ENCODE measurements around the gene ARHGAP26. TPM values are rescaled to one million over a fixed set of nuclear protein-coding genes. Genes with fewer than 3 reads are reported as not detected.

ARHGAP26 gene
- polyA plus RNA-seq, 3 donors: 26.5 to 56.8 (median 28.7) TPM

GRCh38 chr5:143037071-143037470, 266.9 kb downstream of the ARHGAP26 start:
- Mint-ChIP-seq H3K4me3 (no peak overlapping the region), H3K9me3 (no peaks in the 10 kb centered on the region), H3K27me3 (ENCODE audit: low read depth in 3 of 3) (peaks cover 0 to 1% (median 0%) of the 10 kb centered on the region in 3 donors), H3K4me1 (peaks cover 3% of the 10 kb centered on the region), H3K36me3 (peaks cover 83 to 84% of the 10 kb centered on the region in 2 donors), H3K27ac (peak overlapping the region in 1 of 7 donors; percentile 18)
- 100% methylated on average over 2 of the region's 3 CpGs for WGBS (ENCODE audit: insufficient coverage)
- intact Hi-C loops (cut with micrococcal nuclease): no loop called here
- Histone ChIP-seq H3K36me3 (replicated peaks in 1 of 2; ENCODE audit: control insufficient read depth in 1 of 2, insufficient read depth in 2 of 2, low read length in 2 of 2) (peaks cover 50 to 100% of the 10 kb centered on the region in 2 donors), H3K4me3 (replicated peaks in 1 of 3; ENCODE audit: low read depth in 2 of 3, low read length in 3 of 3) (no peak overlapping the region), H2AFZ (ENCODE audit: insufficient read depth, low read depth, low read length, poor library complexity, severe bottlenecking) (no peak overlapping the region), H3K4me1 (ENCODE audit: control insufficient read depth in 1 of 2, insufficient read depth in 2 of 2, low read length in 2 of 2) (no peaks in the 10 kb centered on the region), H3K79me2 (ENCODE audit: insufficient read depth, low read length) (no peaks in the 10 kb centered on the region), H3K4me2 (replicated peaks; ENCODE audit: extremely low read depth, low read length, poor library complexity, severe bottlenecking) (no peak overlapping the region), H3K27ac (ENCODE audit: low read depth in 1 of 2, low read length in 2 of 2) (no peak overlapping the region), H3K9ac (ENCODE audit: insufficient read depth, low read length, poor library complexity, severe bottlenecking) (no peak overlapping the region), H3K9me3 (replicated peaks in 1 of 2; ENCODE audit: control insufficient read depth in 1 of 2, insufficient read depth in 1 of 2, low read length in 2 of 2) (no peaks in the 10 kb centered on the region), H3K27me3 (ENCODE audit: control insufficient read depth in 2 of 2, insufficient read depth in 2 of 2, low read length in 2 of 2) (no peaks in the 10 kb centered on the region), H4K20me1 (ENCODE audit: insufficient read depth, low read length) (peaks cover 28% of the 10 kb centered on the region)
- no peak for TF ChIP-seq CTCF (IDR thresholded peaks at IDR 0.05)
- DNase-seq: no peak

- no peaks in the 10 kb centered on the region for H3K9me3 Mint-ChIP-seq
- Histone ChIP-seq H3K9me3 (replicated peaks in 1 of 2; ENCODE audit: control insufficient read depth in 1 of 2, insufficient read depth in 1 of 2, low read length in 2 of 2) (no peaks in the 10 kb centered on the region), H3K4me1 (ENCODE audit: control insufficient read depth in 1 of 2, insufficient read depth in 2 of 2, low read length in 2 of 2) (no peaks in the 10 kb centered on the region), H3K36me3 (replicated peaks in 1 of 2; ENCODE audit: control insufficient read depth in 1 of 2, insufficient read depth in 2 of 2, low read length in 2 of 2) (peaks cover 54 to 100% of the 10 kb centered on the region in 2 donors), H3K4me2 (replicated peaks; ENCODE audit: extremely low read depth, low read length, poor library complexity, severe bottlenecking) (no peak overlapping the region), H2AFZ (ENCODE audit: insufficient read depth, low read depth, low read length, poor library complexity, severe bottlenecking) (no peak overlapping the region), H3K27me3 (ENCODE audit: control insufficient read depth in 2 of 2, insufficient read depth in 2 of 2, low read length in 2 of 2) (no peaks in the 10 kb centered on the region), H3K79me2 (ENCODE audit: insufficient read depth, low read length) (no peaks in the 10 kb centered on the region), H3K27ac (ENCODE audit: low read depth in 1 of 2, low read length in 2 of 2) (peak overlapping the region in 1 of 2 donors; percentile 16), H3K4me3 (replicated peaks in 1 of 3; ENCODE audit: low read depth in 2 of 3, low read length in 3 of 3) (no peak overlapping the region), H3K9ac (ENCODE audit: insufficient read depth, low read length, poor library complexity, severe bottlenecking) (no peak overlapping the region), H4K20me1 (ENCODE audit: insufficient read depth, low read length) (peaks cover 31% of the 10 kb centered on the region)
- H3K36me3 Mint-ChIP-seq: peaks cover 83 to 84% of the 10 kb centered on the region in 2 donors
- H3K4me3 Mint-ChIP-seq: no peak overlapping the region
- H3K27me3 Mint-ChIP-seq (ENCODE audit: low read depth in 3 of 3): no peaks in the 10 kb centered on the region
- peaks cover 3% of the 10 kb centered on the region for H3K4me1 Mint-ChIP-seq
- peak overlapping the region in 2 of 7 donors; percentile 14 to 22 for H3K27ac Mint-ChIP-seq
- TF ChIP-seq CTCF (IDR thresholded peaks at IDR 0.05): no peak
- no CpG with 5 or more reads among the region's 1 CpG for WGBS (ENCODE audit: insufficient coverage)
- intact Hi-C loops (cut with micrococcal nuclease): no loop called here
- DNase-seq: no peak
Observed at GRCh38 chr5:143037708-143038107, 267.5 kb downstream of the ARHGAP26 start.
